Measurements from ENCODE around the gene SORBS1.

SORBS1 gene

DNA sequence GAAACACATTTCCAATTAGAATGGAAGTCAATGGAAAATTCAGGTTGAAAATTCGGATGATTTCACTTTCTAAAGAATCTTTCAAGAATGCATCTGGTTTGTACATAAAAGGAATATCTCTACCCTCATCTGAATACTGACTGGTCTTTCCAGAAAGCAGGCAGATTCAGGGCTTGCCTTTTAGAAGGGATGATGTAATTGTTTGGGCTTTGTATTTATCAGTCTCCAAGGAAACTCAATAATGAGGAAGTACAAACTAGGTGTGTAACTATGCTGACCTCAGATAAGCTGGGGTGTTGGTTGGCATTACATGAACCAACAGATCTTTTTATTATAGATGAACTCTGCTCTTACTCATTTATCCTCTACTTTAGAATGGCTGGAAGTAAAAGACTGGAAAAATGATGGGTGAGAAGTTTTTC, 294.5 kb downstream of the SORBS1 start:
- DNase-seq (ENCODE audit: low read depth in 2 of 2), result peak in 1 of 2 experiments; percentile 46

DNA sequence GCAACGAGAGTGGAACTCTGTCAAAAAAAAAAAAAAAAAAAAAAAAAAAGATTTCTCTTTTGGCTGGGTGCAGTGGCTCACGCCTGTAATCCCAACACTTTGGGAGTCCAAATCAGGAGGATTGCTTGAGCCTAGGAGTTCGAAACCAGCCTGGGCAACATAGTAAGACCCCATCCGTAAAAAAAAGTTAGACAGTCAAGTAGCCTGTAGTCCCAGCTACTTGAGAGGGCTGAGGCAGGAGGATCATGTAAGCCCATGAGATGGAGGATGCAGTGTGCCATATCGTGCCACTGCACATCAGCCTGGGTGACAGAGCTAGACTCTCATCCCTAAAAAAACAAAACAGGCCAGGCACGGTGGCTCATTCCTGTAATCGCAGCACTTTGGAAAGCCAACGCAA, 295.6 kb downstream of the SORBS1 start:
- no peak for DNase-seq (ENCODE audit: low read depth in 2 of 2)

DNA sequence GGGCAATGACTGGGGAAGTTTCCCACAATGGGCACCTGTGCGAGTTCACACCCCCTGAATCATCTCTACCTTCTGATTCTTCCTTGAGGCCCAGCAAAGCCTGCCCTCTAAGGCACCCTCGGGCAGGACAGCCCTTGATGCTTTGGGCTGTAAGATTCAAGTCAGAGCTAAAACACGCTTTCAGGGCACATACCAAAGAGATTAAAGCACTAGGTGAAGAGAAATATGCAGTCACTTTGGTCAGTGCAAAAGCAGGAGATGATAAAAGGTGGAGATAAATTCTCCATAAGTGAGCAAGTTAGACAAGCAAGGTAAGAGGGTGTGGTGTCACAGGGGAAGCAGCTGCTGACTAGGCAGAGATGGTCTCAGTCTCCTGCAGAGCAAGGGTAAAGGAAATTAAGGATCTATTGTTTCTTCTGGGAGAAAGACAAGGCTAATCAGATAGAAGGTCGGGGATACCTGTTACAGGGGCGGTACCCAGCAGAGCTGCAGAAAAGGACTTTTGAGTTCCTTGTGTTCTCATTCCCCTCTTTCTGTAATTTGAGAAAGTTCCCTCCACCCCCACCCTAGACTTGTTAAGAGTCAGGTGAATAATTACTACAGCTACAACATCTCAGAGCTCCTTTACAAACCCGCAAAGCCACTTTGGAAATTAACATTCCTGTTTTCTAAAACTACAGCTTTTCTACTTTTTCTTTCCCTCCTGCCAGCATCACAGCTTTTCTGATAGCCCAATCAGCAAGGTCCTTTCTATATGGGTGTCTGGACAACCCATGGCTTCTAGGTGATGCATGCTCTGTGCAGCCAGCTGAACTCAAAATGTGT, 296.7 kb downstream of the SORBS1 start:
- DNase-seq (ENCODE audit: low read depth in 2 of 2), result no peak

DNA sequence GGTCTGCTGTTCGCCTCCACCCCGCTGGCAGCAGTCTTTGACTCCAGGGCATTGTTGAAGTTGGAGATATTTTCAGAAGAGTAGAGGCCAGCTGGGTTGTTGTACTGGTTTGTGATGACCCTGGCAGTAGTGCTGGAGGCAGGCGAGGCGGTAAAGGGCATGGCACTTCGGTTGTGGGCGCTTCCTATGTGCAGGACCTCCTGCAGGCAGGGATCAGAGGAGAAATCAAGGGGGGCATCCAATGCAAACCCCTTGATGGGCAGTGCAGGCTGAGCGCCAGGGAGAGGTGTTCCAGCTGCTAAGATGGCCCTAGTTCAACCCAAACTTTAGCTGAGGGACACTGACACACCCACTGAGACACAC, 297.3 kb downstream of the SORBS1 start:
- DNase-seq (ENCODE audit: low read depth in 2 of 2), result no peak

DNA sequence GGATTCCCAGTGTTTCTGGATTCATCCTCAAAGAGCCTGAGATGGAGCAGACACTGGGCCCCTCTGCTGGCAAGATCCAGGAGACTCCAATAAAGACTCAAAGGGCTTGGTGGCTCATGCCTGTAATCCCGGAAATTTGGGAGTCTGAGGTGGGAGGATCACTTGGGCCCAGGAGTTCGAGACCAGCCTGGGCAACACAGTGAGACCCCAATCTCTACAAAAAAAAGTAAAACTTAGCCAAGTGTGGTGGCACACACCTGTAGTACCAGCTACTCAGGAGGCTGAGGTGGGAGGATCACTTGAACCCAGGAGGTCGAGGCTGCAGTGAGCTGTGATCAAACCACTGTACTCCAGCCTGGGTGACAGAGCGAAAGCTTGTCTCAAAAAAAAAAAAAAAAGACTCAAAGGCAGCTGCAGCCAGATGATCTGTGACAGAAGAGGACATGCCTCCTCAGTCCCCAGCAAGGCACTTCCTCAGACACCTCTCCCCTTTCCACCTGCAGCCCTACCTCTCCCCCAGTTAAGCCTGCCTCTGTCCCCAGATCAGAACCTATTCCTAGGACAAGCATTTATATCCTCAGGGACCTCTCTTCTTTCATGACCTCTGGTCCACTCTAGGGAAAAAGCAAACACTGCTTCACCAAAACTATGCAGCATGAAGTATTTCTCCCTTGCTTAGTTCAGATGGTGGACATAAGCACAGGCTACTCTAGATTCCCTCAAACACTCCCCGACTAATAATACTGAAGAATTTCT, 298.2 kb downstream of the SORBS1 start:
- DNase-seq (ENCODE audit: low read depth in 2 of 2), result no peak

DNA sequence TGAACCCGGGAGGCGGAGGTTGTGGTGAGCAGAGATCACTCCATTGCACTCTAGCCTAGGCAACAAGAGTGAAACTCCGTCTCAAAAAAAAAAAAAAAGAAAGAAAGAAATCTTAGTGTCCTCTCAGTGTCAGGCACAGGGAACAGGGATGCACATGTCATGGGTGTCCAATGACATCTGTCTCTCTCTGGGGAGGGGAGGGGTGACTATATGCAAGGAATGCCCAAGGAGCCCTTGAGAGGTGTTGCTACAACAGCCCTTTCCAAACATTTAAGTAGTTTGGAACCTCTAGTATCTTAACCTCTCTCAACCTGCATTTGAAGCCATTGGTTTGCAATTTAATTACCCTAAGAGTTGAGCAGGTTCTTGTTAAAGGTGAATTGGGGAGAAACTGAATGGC, 299.2 kb downstream of the SORBS1 start:
- DNase-seq (ENCODE audit: low read depth in 2 of 2), result no peak
